Measurements from ENCODE around the gene CBR3.
"Not testable (repeated sequence)": the region's sequence is repeated elsewhere in the genome, so short reads cannot be mapped to it uniquely, and the experiment has no call there.

Gene CBR3

GRCh38 chr21:36120304-36120888 is 14.5 kb upstream of the CBR3 start:
- DNase-seq, result no peak

DNA sequence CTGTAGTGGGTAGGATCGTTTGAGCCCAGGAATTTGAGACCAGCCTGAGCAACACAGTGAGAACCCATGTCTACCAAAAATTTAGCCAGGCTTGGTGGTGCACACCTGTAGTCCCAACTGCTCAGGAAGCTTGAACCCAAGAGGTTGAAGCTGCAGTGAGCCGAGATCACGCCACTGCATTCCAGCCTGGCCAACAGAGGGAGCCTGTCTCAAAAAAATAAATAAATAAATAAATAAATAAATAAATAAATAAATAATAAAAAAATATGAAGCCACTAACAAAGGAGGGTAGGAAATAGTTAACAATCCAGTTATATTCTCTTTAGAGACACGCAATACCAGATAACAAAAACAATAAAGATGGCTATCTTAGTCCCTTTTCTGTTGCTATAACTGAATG is 11.9 kb upstream of the CBR3 start:
- DNase-seq, result no peak

GRCh38 chr21:36124395-36124794 is 10.5 kb upstream of the CBR3 start:
- no peak for DNase-seq

DNA sequence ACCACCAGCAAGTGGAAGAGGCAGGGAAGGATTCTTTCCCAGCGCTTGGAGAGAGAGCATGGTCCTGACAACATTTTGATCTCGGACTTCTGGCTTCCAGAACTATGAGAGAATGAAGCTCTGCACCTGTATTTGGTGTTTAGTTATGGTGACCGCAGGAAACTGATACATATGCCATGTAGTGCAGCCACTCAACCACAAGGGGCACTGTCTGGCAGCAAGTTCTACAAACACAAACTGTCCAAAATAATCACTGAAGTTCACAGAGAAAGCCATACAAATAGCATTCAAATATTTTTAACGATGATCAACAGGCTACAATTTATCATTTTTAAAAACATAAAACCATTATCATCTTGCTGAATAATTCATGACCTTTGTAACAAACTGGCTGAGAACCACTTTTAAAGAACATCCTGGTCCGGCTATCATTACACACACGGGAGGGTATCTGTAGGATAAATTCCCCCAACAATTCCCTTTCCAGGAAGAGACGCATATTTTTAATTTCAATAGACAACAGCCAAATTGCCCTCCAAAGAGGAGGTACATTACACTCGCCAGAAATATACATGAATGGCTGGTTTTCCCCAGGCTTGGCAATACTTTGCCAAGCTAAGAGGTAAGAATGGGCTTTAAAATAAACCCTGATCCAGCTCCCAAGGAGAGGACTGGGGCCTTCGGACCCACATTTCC is 9.2 kb upstream of the CBR3 start:
- peak; percentile 76 for DNase-seq

DNA sequence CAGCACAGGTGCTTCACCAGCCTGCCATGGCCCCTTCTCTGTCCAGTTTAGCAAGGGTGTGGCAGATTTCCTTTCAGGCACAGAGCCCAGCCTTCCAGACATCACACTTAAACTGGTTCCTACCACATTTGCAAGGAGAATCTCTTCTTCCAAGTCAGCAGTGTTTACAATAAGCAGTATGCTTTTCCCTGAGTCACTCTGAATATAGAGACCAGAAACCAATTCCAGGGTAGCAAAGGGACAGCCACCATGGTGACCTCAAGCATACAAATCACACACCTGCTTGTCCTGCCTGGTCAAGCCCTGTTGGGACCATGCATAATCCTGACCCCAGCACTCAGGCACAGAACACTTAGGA is 8.7 kb upstream of the CBR3 start:
- DNase-seq, result no peak

DNA sequence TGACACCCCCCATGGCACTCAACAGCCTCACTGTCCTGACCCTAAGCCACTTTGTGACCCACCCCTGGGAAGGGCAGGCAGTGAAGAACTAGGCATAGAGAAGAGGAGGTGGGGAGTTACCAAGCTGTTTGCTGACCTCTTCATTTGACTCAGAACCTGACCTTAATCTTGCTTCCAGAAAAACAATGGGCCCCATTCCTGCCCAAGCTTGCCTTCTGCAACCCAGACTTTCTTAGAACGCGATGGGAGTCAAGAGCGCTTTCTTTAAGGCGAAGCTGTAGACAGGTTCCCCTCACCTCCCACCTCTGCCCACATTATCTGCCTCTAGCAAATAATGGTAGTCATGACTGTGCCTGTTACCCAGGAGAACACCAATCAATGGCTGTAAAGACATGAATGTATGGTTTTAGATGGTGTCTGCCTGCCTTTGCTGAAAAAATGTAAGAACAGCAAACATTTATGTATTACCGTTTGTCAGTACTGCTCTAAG is 8.2 kb upstream of the CBR3 start:
- no peak for DNase-seq

DNA sequence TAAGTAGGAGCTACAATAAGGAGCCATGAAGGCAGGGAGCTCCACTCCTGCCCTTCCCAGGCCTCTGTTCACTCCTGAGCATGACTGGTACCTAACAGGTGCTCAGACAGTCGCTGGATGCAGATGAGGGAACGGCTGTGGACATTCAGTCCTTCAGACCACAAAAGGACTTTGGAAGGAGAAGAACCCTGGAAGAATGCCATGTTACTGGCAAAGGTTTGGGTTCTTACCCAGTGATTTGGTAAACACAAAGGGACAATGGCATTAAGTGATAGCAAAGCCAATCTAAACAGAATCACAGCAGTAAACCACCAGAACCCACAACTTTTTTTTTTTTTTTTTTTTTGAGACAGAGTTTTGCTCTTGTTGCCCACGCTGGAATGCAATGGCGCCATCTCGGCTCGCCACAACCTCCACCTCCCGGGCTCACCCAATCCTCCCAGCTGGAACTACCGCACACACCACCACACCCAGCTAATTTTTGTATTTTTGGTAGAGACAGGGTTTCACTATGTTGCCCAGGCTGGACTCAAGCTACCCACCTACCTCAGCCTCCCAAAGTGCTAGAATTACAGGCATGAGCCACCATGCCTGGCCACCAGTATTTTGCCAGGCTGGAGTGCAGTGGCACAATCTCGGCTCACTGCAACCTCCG is 7.5 kb upstream of the CBR3 start:
- no peak for DNase-seq

- no peak for DNase-seq
These were observed 6.9 kb upstream of the CBR3 start for GRCh38 chr21:36127977-36128376.

- DNase-seq, result no peak
These were observed 5.7 kb upstream of the CBR3 start for GRCh38 chr21:36129219-36129618.

GRCh38 chr21:36130414-36130762 is 4.5 kb upstream of the CBR3 start:
- not testable (repeated sequence) for DNase-seq

- DNase-seq, result not testable (repeated sequence)
These were observed 4.0 kb upstream of the CBR3 start for GRCh38 chr21:36130839-36131238.

GRCh38 chr21:36132696-36133095 is 2.2 kb upstream of the CBR3 start:
- no peak for DNase-seq

DNA sequence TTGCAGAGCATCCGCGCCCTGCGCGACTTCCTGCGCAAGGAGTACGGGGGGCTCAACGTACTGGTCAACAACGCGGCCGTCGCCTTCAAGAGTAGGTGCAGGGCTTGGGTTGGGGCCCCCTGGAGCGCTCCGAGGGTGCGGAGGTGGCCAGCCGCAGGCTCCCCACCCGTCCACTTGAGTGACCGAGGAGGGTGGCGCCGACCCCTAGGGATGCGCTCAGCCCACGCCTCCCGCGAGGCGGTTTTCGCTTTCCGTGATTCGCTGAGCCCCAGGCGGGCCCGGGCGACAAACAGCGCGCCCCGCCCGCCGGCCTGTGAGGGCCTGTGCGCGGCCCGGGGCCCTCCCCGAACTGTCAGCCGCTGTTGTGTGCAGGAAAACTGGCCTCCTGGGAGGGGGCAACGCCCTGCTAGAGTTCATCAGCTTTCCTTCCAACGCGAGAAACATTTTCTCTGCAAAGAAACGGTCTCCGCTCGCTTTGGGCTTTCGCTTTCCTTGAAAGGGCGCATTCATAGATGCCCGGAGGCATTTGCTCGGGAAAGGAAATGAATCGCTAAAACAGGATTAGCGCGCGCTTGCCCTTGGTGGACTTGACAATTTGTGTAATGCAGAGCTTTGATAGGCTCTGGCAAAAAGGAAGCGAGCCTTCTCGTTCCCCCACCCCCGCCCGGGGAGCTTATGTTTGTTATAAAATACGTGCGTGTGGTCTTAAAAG is 668 bp downstream of the CBR3 start:
- DNase-seq, result peak; percentile 78

DNA sequence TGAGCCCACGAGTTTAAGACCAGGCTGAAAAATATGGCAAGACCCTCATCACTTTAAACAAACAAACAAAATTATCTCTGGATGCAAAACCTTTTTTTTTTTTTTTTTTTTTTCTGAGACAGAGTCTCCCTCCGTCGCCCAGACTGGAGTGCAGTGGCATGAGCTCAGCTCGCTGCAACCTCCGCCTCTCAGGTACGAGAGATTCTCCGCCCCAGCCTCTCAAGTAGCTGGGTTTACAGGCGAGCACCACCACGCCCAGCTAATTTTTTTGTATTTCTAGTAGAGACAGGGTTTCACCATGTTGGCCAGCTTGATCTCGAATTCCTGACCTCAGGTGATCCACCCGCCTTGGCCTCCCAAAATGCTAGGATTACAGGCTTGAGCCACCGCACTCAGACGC is 4.9 kb downstream of the CBR3 start:
- DNase-seq, result not testable (repeated sequence)

GRCh38 chr21:36141513-36141925 is 6.6 kb downstream of the CBR3 start:
- peak; percentile 93 for DNase-seq

- not testable (repeated sequence) for DNase-seq
These were observed 9.4 kb downstream of the CBR3 start for GRCh38 chr21:36144233-36144632.

DNA sequence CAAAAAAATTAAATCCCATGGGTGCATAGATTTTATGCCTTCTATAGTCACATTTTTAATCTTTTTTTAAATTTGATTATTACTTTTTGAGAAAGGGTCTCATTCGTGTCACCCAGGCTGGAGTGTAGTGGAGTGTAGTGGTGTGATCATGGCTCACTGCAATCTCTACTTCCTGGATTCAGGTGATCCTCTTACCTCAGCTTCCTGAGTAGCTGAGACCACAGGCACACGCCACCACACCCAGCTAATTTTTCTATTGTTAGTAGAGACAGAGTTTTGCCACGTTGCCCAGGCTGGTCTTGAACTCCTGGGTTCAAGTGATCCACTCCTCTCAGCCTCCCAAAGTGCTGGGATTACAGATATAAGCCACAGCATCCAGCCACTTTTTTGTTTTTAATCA is 10.4 kb downstream of the CBR3 start:
- no peak for DNase-seq

- no peak for DNase-seq
These were observed 13.0 kb downstream of the CBR3 start for GRCh38 chr21:36147911-36148310.

DNA sequence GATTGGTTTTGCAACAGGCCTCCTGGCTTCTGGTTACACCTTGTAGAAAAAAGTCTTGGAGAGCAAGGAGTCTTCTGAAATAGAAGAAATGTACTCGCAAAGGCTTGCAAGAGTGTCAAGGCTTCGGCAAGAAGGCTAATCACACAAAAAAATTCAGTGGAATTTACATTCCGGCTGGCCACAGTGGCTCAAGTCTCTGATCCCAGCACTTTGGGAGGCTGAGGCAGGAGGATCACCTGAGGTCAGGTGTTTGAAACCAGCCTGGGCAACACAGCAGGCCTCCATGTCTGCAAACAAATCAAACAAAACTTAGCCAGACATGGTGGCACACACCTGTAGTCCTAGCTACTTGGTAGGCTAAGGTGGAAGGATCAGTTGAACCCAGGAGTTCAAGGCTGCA is 14.0 kb downstream of the CBR3 start:
- DNase-seq, result no peak

- peak; percentile 96 for DNase-seq
These were observed 15.2 kb downstream of the CBR3 start for GRCh38 chr21:36149788-36150711.

DNA sequence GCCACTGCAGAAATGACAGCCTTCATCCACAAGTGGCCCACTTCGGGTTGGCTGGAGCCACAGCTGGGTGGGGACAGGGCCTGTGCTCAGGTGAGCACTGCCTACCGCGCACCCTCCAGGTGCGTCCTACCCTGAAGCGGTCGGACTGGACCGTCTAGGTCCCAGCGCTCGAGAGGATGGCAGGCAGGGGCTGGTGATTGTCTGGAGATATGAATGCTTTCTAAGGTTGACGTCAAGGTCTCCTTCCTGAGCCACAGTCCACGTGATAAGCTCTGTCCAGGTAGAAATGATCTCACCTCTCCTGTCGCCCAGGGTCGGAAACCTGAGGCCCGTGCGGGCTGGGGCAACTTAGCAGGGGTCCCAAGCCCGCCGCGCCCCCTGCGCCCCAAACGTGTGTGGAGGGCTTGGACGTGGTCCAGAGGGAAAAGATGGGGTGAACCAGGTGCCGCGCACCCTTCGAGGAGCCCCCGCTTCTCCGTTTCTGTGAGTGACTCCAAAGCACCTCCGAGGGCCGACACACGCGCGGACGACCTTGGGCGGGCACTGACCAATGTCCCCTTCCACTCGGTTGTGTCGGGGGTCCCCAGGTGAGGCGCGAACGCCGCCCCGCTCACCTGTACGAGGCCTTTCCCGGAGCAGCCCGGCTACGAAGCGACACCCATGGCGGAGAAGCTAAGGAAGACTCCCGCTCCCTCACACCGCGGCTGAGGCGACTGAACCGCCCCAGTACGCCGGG is 20.9 kb downstream of the CBR3 start:
- no peak for DNase-seq

DNA sequence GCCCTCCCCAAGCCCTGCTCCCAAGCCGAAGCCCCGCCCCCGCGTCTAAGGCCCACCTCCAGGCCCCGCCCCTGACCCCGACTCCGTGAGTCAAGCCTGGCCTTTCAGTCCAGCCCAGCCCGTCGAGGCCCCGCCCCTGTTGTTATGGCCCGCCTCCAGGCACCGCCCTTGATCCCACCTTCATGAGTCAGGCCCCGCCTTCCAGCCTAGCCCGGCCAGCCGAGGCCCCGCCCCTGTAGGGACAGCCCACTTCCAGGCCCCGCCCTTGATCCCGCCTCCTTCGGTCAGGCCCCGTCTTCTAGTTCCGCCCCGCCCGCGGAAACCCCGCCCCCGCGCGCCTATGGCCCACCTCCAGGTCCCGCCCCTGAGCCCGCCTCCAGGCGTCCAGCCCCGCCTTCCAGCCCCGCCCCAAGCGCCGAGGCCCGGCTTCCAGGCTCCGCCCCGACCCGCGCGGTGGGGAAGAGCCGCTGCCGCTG is 21.5 kb downstream of the CBR3 start:
- DNase-seq, result peak; percentile 99

Data from hematopoietic multipotent progenitor cell treated with erythropoietin and hydrocortisone succinate and interleukin-3 and kit ligand, for 4 days (in vitro differentiated cells).